Upper lobe of right lung (tissue), 1 donor: ENCODE measurements around the gene CR1L. TPM values are rescaled to one million over a fixed set of nuclear protein-coding genes. Genes with fewer than 3 reads are reported as not detected.
"Not testable (repeated sequence)": the region's sequence is repeated elsewhere in the genome, so short reads cannot be mapped to it uniquely, and the experiment has no call there.

Source experiments
- ATAC-seq: fragments of 200-7000 bp; cut with Tn5 transposase; one replicate; pipeline ENCODE4 v1.9.1; 2020; ENCODE audit warnings: mild to moderate bottlenecking, moderate library complexity
- DNase-seq: peaks from one replicate; pipeline ENCODE4 v3.0.0-alpha.2; 2020
- H3K27ac ChIP-seq: fragments of 200-600 bp; one replicate; pipeline ENCODE4 v1.8.0; 2022
- H3K27me3 ChIP-seq: fragments of 200-600 bp; one replicate; pipeline ENCODE4 v1.8.0; 2022; ENCODE audit warnings: mild to moderate bottlenecking
- H3K36me3 ChIP-seq: fragments of 200-600 bp; one replicate; pipeline ENCODE4 v1.8.0; 2022
- H3K4me1 ChIP-seq: fragments of 200-600 bp; one replicate; pipeline ENCODE4 v1.8.0; 2022
- H3K4me3 ChIP-seq: fragments of 200-600 bp; one replicate; pipeline ENCODE4 v1.8.0; 2022; ENCODE audit warnings: mild to moderate bottlenecking
- H3K9me3 ChIP-seq: fragments of 200-600 bp; one replicate; pipeline ENCODE4 v1.8.0; 2022
- CTCF ChIP-seq: fragments of 200-600 bp; IDR thresholded peaks from one replicate; pipeline ENCODE4 v1.8.0; 2022; ENCODE audit warnings: antibody characterized with exemption
- intact Hi-C: fragments of 100-400 bp; cut with DNase I; formaldehyde crosslinking; loops from one replicate; pipeline ENCODE4 v1.11.0; 2022
- total RNA-seq: library from RNA; stranded (reverse); fragmentation: NEBNext Ultra II Directional; extraction: Animal tissue kit (Norgen Biotek cat#: 25700); gene quantifications from one replicate; pipeline ENCODE4 v1.2.1, GENCODE V29; 2021
- donor health status: DM: no; HTN: yes; CAD: no; lungs with severe emphysema.

The CR1L gene
- total RNA-seq, 1 donor from 2014 or later = not detected

GRCh38 chr1:207762622-207763021 is 117.7 kb downstream of the CR1L start:
- ATAC-seq = no peak
- Histone ChIP-seq H3K27ac (no peak overlapping the region), H3K4me1 (no peaks in the 10 kb centered on the region), H3K27me3 (no peaks in the 10 kb centered on the region), H3K4me3 (no peak overlapping the region), H3K9me3 (no peaks in the 10 kb centered on the region), H3K36me3 (peaks cover 90% of the 10 kb centered on the region)
- intact Hi-C loops = no loop called here
- no peak for TF ChIP-seq CTCF
- DNase-seq = peak; percentile 58

GRCh38 chr1:207763091-207763490 is 118.2 kb downstream of the CR1L start:
- peak; percentile 25 for ATAC-seq
- DNase-seq = no peak
- TF ChIP-seq CTCF = no peak
- intact Hi-C loops = no loop called here
- Histone ChIP-seq H3K36me3 (peaks cover 89% of the 10 kb centered on the region), H3K27ac (no peak overlapping the region), H3K27me3 (no peaks in the 10 kb centered on the region), H3K4me1 (no peaks in the 10 kb centered on the region), H3K4me3 (no peak overlapping the region), H3K9me3 (no peaks in the 10 kb centered on the region)

- ATAC-seq (no peak), DNase-seq (no peak)
- no peak overlapping the region for H3K27ac ChIP-seq
- intact Hi-C loops = no loop called here
- TF ChIP-seq CTCF = no peak
- peaks cover 81% of the 10 kb centered on the region for H3K36me3 ChIP-seq
- no peak overlapping the region for H3K4me3 ChIP-seq
- no peaks in the 10 kb centered on the region for H3K4me1 ChIP-seq
- H3K27me3 ChIP-seq = no peaks in the 10 kb centered on the region
- no peaks in the 10 kb centered on the region for H3K9me3 ChIP-seq
Observed at GRCh38 chr1:207763972-207764371, 119.0 kb downstream of the CR1L start.

- Histone ChIP-seq H3K36me3 (peaks cover 72% of the 10 kb centered on the region), H3K9me3 (no peaks in the 10 kb centered on the region), H3K27ac (no peak overlapping the region), H3K27me3 (no peaks in the 10 kb centered on the region), H3K4me1 (no peaks in the 10 kb centered on the region), H3K4me3 (no peak overlapping the region)
- DNase-seq = no peak
- TF ChIP-seq CTCF = no peak
- no peak for ATAC-seq
- intact Hi-C loops = no loop called here
Observed at GRCh38 chr1:207766569-207766968, 121.6 kb downstream of the CR1L start.

- H3K9me3 ChIP-seq, intact Hi-C loops, H3K27ac ChIP-seq, H3K4me1 ChIP-seq, H3K27me3 ChIP-seq, H3K4me3 ChIP-seq, DNase-seq, ATAC-seq: not testable (repeated sequence)
- H3K36me3 ChIP-seq = peaks cover 45% of the 10 kb centered on the region
Observed at GRCh38 chr1:207770514-207770913, 125.6 kb downstream of the CR1L start.

Other genes with a start within 250 kb of the CR1L start
- gene CR2, start 190.8 kb upstream of the CR1L start, total RNA-seq = 0.12 TPM
- gene CR1, start 149.0 kb upstream of the CR1L start, total RNA-seq = 11.4 TPM
- 335 TPM for gene CD46, start 106.9 kb downstream of the CR1L start, total RNA-seq